Measurements from ENCODE around the gene SPDEF. TPM values are rescaled to one million over a fixed set of nuclear protein-coding genes. Genes with fewer than 3 reads are reported as not detected.

SPDEF gene
- total RNA-seq, 1 experiment from 2014 or later, result 0.77 TPM

GRCh38 chr6:34595332-34596184 is 39.4 kb upstream of the SPDEF start:
- intact Hi-C loops (cut with micrococcal nuclease; ENCODE audit: unreplicated experiment), result loop anchor here (2.0 kb wide), 1 partner anchor 13 kb away; no protein-coding TSS in a partner anchor
- no peak for TF ChIP-seq CTCF (IDR thresholded peaks at IDR 0.05; ENCODE audit: insufficient read depth in 1 of 2, low read depth in 1 of 2, low read length in 1 of 2, severe bottlenecking in 1 of 2, unreplicated experiment in 1 of 2)

GRCh38 chr6:34593701-34594100 is 37.6 kb upstream of the SPDEF start:
- no peaks in the 10 kb centered on the region for H3K27me3 ChIP-seq (replicated peaks; ENCODE audit: control insufficient read depth, insufficient read depth, low read length)
- CTCF ChIA-PET, result interaction anchor here (1.1 to 2.3 kb wide), 2 partner anchors 15 to 17 kb away, joined by 3 to 7 read pairs; no protein-coding TSS in a partner anchor
- Mint-ChIP-seq H3K36me3 (ENCODE audit: insufficient read depth, unreplicated experiment) (peaks cover 28% of the 10 kb centered on the region), H3K27me3 (ENCODE audit: insufficient read depth, unreplicated experiment) (no peaks in the 10 kb centered on the region), H3K4me1 (ENCODE audit: low read depth, unreplicated experiment) (peaks cover 23% of the 10 kb centered on the region), H3K27ac (ENCODE audit: unreplicated experiment) (no peak overlapping the region), H3K4me3 (ENCODE audit: unreplicated experiment) (no peak overlapping the region), H3K9me3 (ENCODE audit: unreplicated experiment) (no peaks in the 10 kb centered on the region)
- BruUV-seq (replicated peaks), result no TSS peak
- POLR2A ChIA-PET, result no interaction called here
- no peaks in the 10 kb centered on the region for H3K36me3 ChIP-seq (ENCODE audit: control insufficient read depth, insufficient read depth, low read length)
- intact Hi-C loops (cut with micrococcal nuclease; ENCODE audit: unreplicated experiment), result loop anchor here (2.0 kb wide), 1 partner anchor 15 kb away; no protein-coding TSS in a partner anchor
- H3K4me3 ChIP-seq (ENCODE audit: low read depth, low read length), result no peak overlapping the region
- no peaks in the 10 kb centered on the region for H3K9me3 ChIP-seq
- TF ChIP-seq CTCF (IDR thresholded peaks at IDR 0.05; ENCODE audit: insufficient read depth in 1 of 2, low read depth in 1 of 2, low read length in 1 of 2, severe bottlenecking in 1 of 2, unreplicated experiment in 1 of 2), result no peak
- peak in 1 of 2 experiments; percentile 29 for DNase-seq
- peaks cover 43% of the 10 kb centered on the region for H3K4me1 ChIP-seq

More at GRCh38 chr6:34595332-34596184, 39.4 kb upstream of the SPDEF start:
- Histone ChIP-seq H3K4me3 (ENCODE audit: low read depth, low read length) (no peak overlapping the region), H3K27me3 (replicated peaks; ENCODE audit: control insufficient read depth, insufficient read depth, low read length) (no peaks in the 10 kb centered on the region), H3K9me3 (no peaks in the 10 kb centered on the region), H3K4me1 (peaks cover 61% of the 10 kb centered on the region), H3K36me3 (ENCODE audit: control insufficient read depth, insufficient read depth, low read length) (no peaks in the 10 kb centered on the region)
- BruUV-seq (replicated peaks), result no TSS peak
- CTCF ChIA-PET, result interaction anchor here (2.3 kb wide), 1 partner anchor 13 kb away, joined by 7 read pairs; no protein-coding TSS in a partner anchor
- Mint-ChIP-seq H3K9me3 (ENCODE audit: unreplicated experiment) (no peaks in the 10 kb centered on the region), H3K4me3 (ENCODE audit: unreplicated experiment) (no peak overlapping the region), H3K4me1 (ENCODE audit: low read depth, unreplicated experiment) (peaks cover 36% of the 10 kb centered on the region), H3K27me3 (ENCODE audit: insufficient read depth, unreplicated experiment) (no peaks in the 10 kb centered on the region), H3K27ac (ENCODE audit: unreplicated experiment) (no peak overlapping the region), H3K36me3 (ENCODE audit: insufficient read depth, unreplicated experiment) (peaks cover 14% of the 10 kb centered on the region)
- POLR2A ChIA-PET, result no interaction called here
- no peak for DNase-seq

GRCh38 chr6:34592208-34592952 is 36.3 kb upstream of the SPDEF start:
- no TSS peak for BruUV-seq (replicated peaks)
- H3K9me3 ChIP-seq, result no peaks in the 10 kb centered on the region
- CTCF ChIA-PET, result interaction anchor here (0.9 kb wide), 1 partner anchor 16 kb away, joined by 3 read pairs; no protein-coding TSS in a partner anchor
- Mint-ChIP-seq H3K4me3 (ENCODE audit: unreplicated experiment) (no peak overlapping the region), H3K36me3 (ENCODE audit: insufficient read depth, unreplicated experiment) (peaks cover 28% of the 10 kb centered on the region), H3K9me3 (ENCODE audit: unreplicated experiment) (no peaks in the 10 kb centered on the region), H3K27ac (ENCODE audit: unreplicated experiment) (no peak overlapping the region), H3K27me3 (ENCODE audit: insufficient read depth, unreplicated experiment) (no peaks in the 10 kb centered on the region), H3K4me1 (ENCODE audit: low read depth, unreplicated experiment) (peaks cover 14% of the 10 kb centered on the region)
- H3K4me3 ChIP-seq (ENCODE audit: low read depth, low read length), result no peak overlapping the region
- intact Hi-C loops (cut with micrococcal nuclease; ENCODE audit: unreplicated experiment), result no loop called here
- no peaks in the 10 kb centered on the region for H3K27me3 ChIP-seq (replicated peaks; ENCODE audit: control insufficient read depth, insufficient read depth, low read length)
- H3K4me1 ChIP-seq, result peaks cover 30% of the 10 kb centered on the region
- DNase-seq, result no peak
- TF ChIP-seq CTCF (IDR thresholded peaks at IDR 0.05; ENCODE audit: insufficient read depth in 1 of 2, low read depth in 1 of 2, low read length in 1 of 2, severe bottlenecking in 1 of 2, unreplicated experiment in 1 of 2), result no peak
- H3K36me3 ChIP-seq (ENCODE audit: control insufficient read depth, insufficient read depth, low read length), result no peaks in the 10 kb centered on the region
- POLR2A ChIA-PET, result no interaction called here

Data from Caco-2 (cell line).